SU-DHL-6 (cell line): ENCODE results near the gene EGFL7.

Experiments
- H2AFZ ChIP-seq: fragments of 200-600 bp; sonication (generic); 2 replicates; pipeline ENCODE4 v1.6.1; 2014; ENCODE audit warnings: low read depth, mild to moderate bottlenecking, moderate library complexity, mixed read lengths, antibody characterized with exemption, low read length; ENCODE audit not compliant: severe bottlenecking
- H3F3A ChIP-seq: fragments of 200-600 bp; shearing (Covaris generic); 2 replicates; pipeline ENCODE4 v1.6.0; 2016; ENCODE audit warnings: antibody characterized with exemption, mild to moderate bottlenecking; ENCODE audit not compliant: insufficient read depth
- H3K27ac ChIP-seq: fragments of 200-600 bp; sonication (generic); 2 replicates; pipeline ENCODE4 v1.5.1; 2016; ENCODE audit warnings: low read depth, mild to moderate bottlenecking, low read length, moderate library complexity, mixed read lengths
- H3K27me3 ChIP-seq: fragments of 200-600 bp; sonication (generic), shearing (Covaris generic); 2 replicates; pipeline ENCODE4 v1.6.0; 2014; ENCODE audit warnings: mild to moderate bottlenecking, low read length
- H3K36me3 ChIP-seq: fragments of 200-600 bp; sonication (generic); 2 replicates; pipeline ENCODE4 v1.6.1; 2014; ENCODE audit warnings: mild to moderate bottlenecking, low read length, mixed read lengths
- H3K4me2 ChIP-seq: fragments of 300-600, 200-600 bp; shearing (Covaris generic), sonication (generic); 2 replicates; pipeline ENCODE4 v1.6.0; 2014; ENCODE audit warnings: low read length, low read depth, mild to moderate bottlenecking; ENCODE audit not compliant: poor library complexity, severe bottlenecking
- H3K4me3 ChIP-seq: fragments of 200-600 bp; sonication (generic); 2 replicates; pipeline ENCODE4 v1.5.1; 2014; ENCODE audit warnings: antibody characterized with exemption, low read length, mild to moderate bottlenecking, mixed read lengths; ENCODE audit not compliant: insufficient read depth, poor library complexity, severe bottlenecking
- H3K79me2 ChIP-seq: fragments of 200-600 bp; sonication (generic); 2 replicates; pipeline ENCODE4 v1.6.1; 2014; ENCODE audit warnings: mild to moderate bottlenecking, low read length, moderate library complexity; ENCODE audit not compliant: insufficient read depth
- H3K9ac ChIP-seq: fragments of 200-600 bp; sonication (generic); 2 replicates; pipeline ENCODE4 v1.7.0; 2014; ENCODE audit warnings: mild to moderate bottlenecking, low read length
- H3K9me2 ChIP-seq: fragments of 200-600 bp; sonication (generic); replicated peaks from 2 replicates; pipeline ENCODE4 v1.6.1; 2014; ENCODE audit warnings: low read length; ENCODE audit not compliant: insufficient read depth
- H3K9me3 ChIP-seq: fragments of 200-600 bp; sonication (generic); 2 replicates; pipeline ENCODE4 v1.6.1; 2014; ENCODE audit warnings: low read length, mixed read lengths; ENCODE audit not compliant: insufficient read depth
- H4K20me1 ChIP-seq: fragments of 200-600 bp; sonication (generic); 2 replicates; pipeline ENCODE4 v1.6.1; 2014; ENCODE audit warnings: low read depth, mild to moderate bottlenecking, antibody characterized with exemption, low read length, moderate library complexity, mixed read lengths
- CTCF ChIP-seq: fragments of 200-600 bp; sonication (generic); IDR thresholded peaks from one replicate; pipeline ENCODE4 v1.5.1; 2017; ENCODE audit warnings: antibody characterized with exemption, mild to moderate bottlenecking, low read length, moderate library complexity; ENCODE audit not compliant: insufficient read depth, poor library complexity, severe bottlenecking
- EZH2phosphoT487 ChIP-seq: fragments of 200-600 bp; sonication (generic), shearing (Covaris generic); conservative IDR thresholded peaks from 2 replicates; pipeline ENCODE4 v1.6.1; 2018; ENCODE audit warnings: mild to moderate bottlenecking, antibody characterized with exemption, low read length, moderate library complexity, mixed read lengths

EGFL7 gene

GRCh38 chr9:136700304-136700703 is 37.6 kb downstream of the EGFL7 start:
- Histone ChIP-seq H4K20me1 (no peaks in the 10 kb centered on the region), H3K36me3 (no peaks in the 10 kb centered on the region), H3K27me3 (no peaks in the 10 kb centered on the region), H3K27ac (no peak overlapping the region), H3K79me2 (no peaks in the 10 kb centered on the region), H3K4me3 (no peak overlapping the region), H3K9me2 (no peaks in the 10 kb centered on the region), H2AFZ (no peak overlapping the region), H3K4me2 (no peak overlapping the region), H3K9me3 (no peaks in the 10 kb centered on the region), H3K9ac (no peak overlapping the region), H3F3A (no peaks in the 10 kb centered on the region)
- TF ChIP-seq CTCF (no peak), EZH2phosphoT487 (no peak)

GRCh38 chr9:136700959-136701667 is 38.4 kb downstream of the EGFL7 start:
- no peak overlapping the region for H3K27ac ChIP-seq

GRCh38 chr9:136701668-136702053 is 38.9 kb downstream of the EGFL7 start:
- Histone ChIP-seq H3K79me2 (no peaks in the 10 kb centered on the region), H3K9ac (no peak overlapping the region), H3K9me3 (no peaks in the 10 kb centered on the region), H3F3A (no peaks in the 10 kb centered on the region), H3K4me3 (no peak overlapping the region), H2AFZ (no peak overlapping the region), H3K4me2 (no peak overlapping the region), H3K27ac (no peak overlapping the region), H3K9me2 (no peaks in the 10 kb centered on the region), H3K36me3 (no peaks in the 10 kb centered on the region), H3K27me3 (no peaks in the 10 kb centered on the region), H4K20me1 (no peaks in the 10 kb centered on the region)
- TF ChIP-seq CTCF (no peak), EZH2phosphoT487 (no peak)

More at GRCh38 chr9:136700959-136701667, 38.4 kb downstream of the EGFL7 start:
- Histone ChIP-seq H3K9ac (no peak overlapping the region), H3K9me3 (no peaks in the 10 kb centered on the region), H3K9me2 (no peaks in the 10 kb centered on the region), H3K36me3 (no peaks in the 10 kb centered on the region), H3K27me3 (no peaks in the 10 kb centered on the region), H3K4me3 (no peak overlapping the region), H3F3A (no peaks in the 10 kb centered on the region), H3K79me2 (no peaks in the 10 kb centered on the region), H2AFZ (no peak overlapping the region), H4K20me1 (no peaks in the 10 kb centered on the region), H3K4me2 (peak overlapping the region; percentile 33)
- TF ChIP-seq EZH2phosphoT487 (no peak), CTCF (no peak)
